PC-3 (cell line): Measurements from ENCODE around the gene GATD1.

Source experiments
- EZH2phosphoT487 ChIP-seq: fragments of 300-600 bp; sonication (generic); IDR thresholded peaks from 2 replicates; pipeline ENCODE4 v1.6.1; 2018; ENCODE audit warnings: mild to moderate bottlenecking, antibody characterized with exemption, low read length, borderline replicate concordance
- TF ChIP-seq, protein P1 (sequence below): fragments of 300-600 bp; sonication (generic); conservative IDR thresholded peaks from 2 replicates; pipeline ENCODE4 v1.5.1; 2017; ENCODE audit warnings: antibody characterized with exemption, low read depth, mild to moderate bottlenecking, low read length

- TF ChIP-seq, protein P1, sequence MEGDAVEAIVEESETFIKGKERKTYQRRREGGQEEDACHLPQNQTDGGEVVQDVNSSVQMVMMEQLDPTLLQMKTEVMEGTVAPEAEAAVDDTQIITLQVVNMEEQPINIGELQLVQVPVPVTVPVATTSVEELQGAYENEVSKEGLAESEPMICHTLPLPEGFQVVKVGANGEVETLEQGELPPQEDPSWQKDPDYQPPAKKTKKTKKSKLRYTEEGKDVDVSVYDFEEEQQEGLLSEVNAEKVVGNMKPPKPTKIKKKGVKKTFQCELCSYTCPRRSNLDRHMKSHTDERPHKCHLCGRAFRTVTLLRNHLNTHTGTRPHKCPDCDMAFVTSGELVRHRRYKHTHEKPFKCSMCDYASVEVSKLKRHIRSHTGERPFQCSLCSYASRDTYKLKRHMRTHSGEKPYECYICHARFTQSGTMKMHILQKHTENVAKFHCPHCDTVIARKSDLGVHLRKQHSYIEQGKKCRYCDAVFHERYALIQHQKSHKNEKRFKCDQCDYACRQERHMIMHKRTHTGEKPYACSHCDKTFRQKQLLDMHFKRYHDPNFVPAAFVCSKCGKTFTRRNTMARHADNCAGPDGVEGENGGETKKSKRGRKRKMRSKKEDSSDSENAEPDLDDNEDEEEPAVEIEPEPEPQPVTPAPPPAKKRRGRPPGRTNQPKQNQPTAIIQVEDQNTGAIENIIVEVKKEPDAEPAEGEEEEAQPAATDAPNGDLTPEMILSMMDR, result no peak
- no peak for TF ChIP-seq EZH2phosphoT487
Measured at GRCh38 chr11:789943-790342, 12.7 kb upstream of the GATD1 start, which contains the start of gene CEND1.
